K562 (cell line): ENCODE data around the gene C1QC. TPM values are rescaled to one million over a fixed set of nuclear protein-coding genes. Genes with fewer than 3 reads are reported as not detected.

Experiments used
- ATAC-seq: fragments of 200-7000 bp; cut with Tn5 transposase; 3 replicates; pipeline ENCODE4 v1.9.1; 2020; ENCODE audit warnings: moderate library complexity
- BruUV-seq: library from RNA; stranded (reverse); fragments of 400-500 nt; replicated peaks from 2 replicates; lab custom pipeline; 2021; lab: Mats Ljungman, UMichigan
- CTCF ChIA-PET: fragments of 300-600 bp; formaldehyde crosslinking; extraction: SDS; loops from one replicate; lab custom pipeline; 2021; ENCODE audit warnings: low intra/inter-chr PET ratio; lab: Yijun Ruan, JAX
- POLR2A ChIA-PET: fragments of 300-600, 350-650 bp; sonication (Branson Sonifier 250); formaldehyde crosslinking; extraction: SDS; loops from one replicate; lab custom pipeline; 2021; ENCODE audit warnings: antibody characterized with exemption, inconsistent platforms; lab: Yijun Ruan, JAX
- DNase-seq, 4 experiments: peaks; one replicate each; pipeline versions ENCODE4 v3.0.0 to v3.0.0-alpha.2; 2011 to 2018; ENCODE audit warnings: low spot score in 3 of 4, mixed read lengths in 3 of 4; ENCODE audit errors: extremely low read depth in 1 of 4
- FAIRE-seq: peaks from 2 replicates; lab custom pipeline; 2011; peaks lifted over from hg19 to GRCh38; lab: Jason Lieb, UNC
- H2AFZ ChIP-seq: 2 replicates; pipeline ENCODE4 v1.6.0; 2011; ENCODE audit warnings: low read depth, low read length, control low read depth, inconsistent platforms
- H3K27ac ChIP-seq: fragments of 200-600 bp; 3 replicates; pipeline ENCODE4 v1.8.0; 2011; ENCODE audit warnings: low read depth, mild to moderate bottlenecking, control low read depth, inconsistent platforms, low read length, moderate library complexity, mixed read lengths; ENCODE audit errors: extremely low read depth
- H3K27me3 ChIP-seq, 2 experiments: fragments of 300-600 bp in 1 of 2; 2 replicates in 1 of 2; 3 replicates in 1 of 2; pipeline versions ENCODE4 v1.6.0 to v1.8.0; 2011; ENCODE audit warnings: inconsistent platforms in 2 of 2, low read length in 2 of 2, mild to moderate bottlenecking in 1 of 2, mixed read lengths in 1 of 2, moderate library complexity in 1 of 2; ENCODE audit not compliant: control insufficient read depth in 2 of 2, insufficient read depth in 2 of 2
- H3K36me3 ChIP-seq: fragments of 300-600 bp; 3 replicates; pipeline ENCODE4 v1.8.0; 2011; ENCODE audit warnings: mild to moderate bottlenecking, low read length, inconsistent platforms; ENCODE audit not compliant: control insufficient read depth, insufficient read depth
- H3K4me1 ChIP-seq, 2 experiments: fragments of 200-600 bp in 1 of 2; replicated peaks in 1 of 2; 2 replicates in 1 of 2; 3 replicates in 1 of 2; pipeline versions ENCODE4 v1.5.1 to v1.8.0; 2011; ENCODE audit warnings: inconsistent platforms in 2 of 2, low read length in 2 of 2, mild to moderate bottlenecking in 1 of 2, mixed read lengths in 1 of 2, moderate library complexity in 1 of 2; ENCODE audit not compliant: control insufficient read depth in 2 of 2, insufficient read depth in 2 of 2
- H3K4me2 ChIP-seq: 2 replicates; pipeline ENCODE4 v1.6.1; 2011; ENCODE audit warnings: low read length, control low read depth, inconsistent platforms, mixed read lengths; ENCODE audit not compliant: insufficient read depth
- H3K4me3 ChIP-seq: fragments of 200-600 bp; sonication (generic), shearing (Covaris generic); 2 replicates; pipeline ENCODE4 v1.5.1; 2016; ENCODE audit warnings: control low read depth, inconsistent platforms
- H3K79me2 ChIP-seq: fragments of 200-600 bp; 3 replicates; pipeline ENCODE4 v1.8.0; 2011; ENCODE audit warnings: low read length, inconsistent platforms; ENCODE audit not compliant: control insufficient read depth, insufficient read depth
- H3K9ac ChIP-seq, 2 experiments: 2 replicates each; pipeline versions ENCODE4 v1.6.0 to v1.6.1; 2011; ENCODE audit warnings: low read depth in 2 of 2, low read length in 2 of 2, control low read depth in 1 of 2, inconsistent platforms in 1 of 2, mild to moderate bottlenecking in 1 of 2, mixed read lengths in 1 of 2; ENCODE audit not compliant: insufficient read depth in 1 of 2
- H3K9me1 ChIP-seq: one replicate; pipeline ENCODE4 v1.6.0; 2011; ENCODE audit warnings: inconsistent platforms, mild to moderate bottlenecking, low read length, moderate library complexity; ENCODE audit not compliant: control insufficient read depth, insufficient read depth
- H3K9me3 ChIP-seq: replicated peaks from 2 replicates; pipeline ENCODE4 v1.5.1; 2011; ENCODE audit warnings: low read depth, low read length, inconsistent platforms; ENCODE audit not compliant: control insufficient read depth, insufficient read depth
- H4K20me1 ChIP-seq: replicated peaks from 2 replicates; pipeline ENCODE4 v1.6.1; 2011; ENCODE audit warnings: low read length, inconsistent platforms, mixed read lengths; ENCODE audit not compliant: control insufficient read depth, insufficient read depth
- ADNP ChIP-seq: fragments of 200-800 bp; sonication (Bioruptor generic); IDR thresholded peaks from 2 replicates; pipeline ENCODE4 v1.6.1; 2016; ENCODE audit warnings: missing genetic modification characterization, missing compliant biosample characterization
- BCOR ChIP-seq: fragments of 450-650 bp; IDR thresholded peaks from 2 replicates; pipeline ENCODE4 v1.6.1; 2016
- FOXP1 ChIP-seq: sonication (generic); formaldehyde crosslinking; IDR thresholded peaks from 2 replicates; pipeline ENCODE4 v1.8.0; 2022; ENCODE audit warnings: mild to moderate bottlenecking, missing genetic modification reagents
- GTF3C2 ChIP-seq: IDR thresholded peaks from 3 replicates; pipeline ENCODE4 v1.6.1; 2011; ENCODE audit warnings: borderline replicate concordance, mild to moderate bottlenecking, moderate library complexity; ENCODE audit not compliant: insufficient read length; ENCODE audit errors: extremely low read depth
- HDAC3 ChIP-seq: fragments of 450-650 bp; IDR thresholded peaks from 2 replicates; pipeline ENCODE4 v1.6.1; 2018; ENCODE audit warnings: borderline replicate concordance, mild to moderate bottlenecking, moderate library complexity; ENCODE audit not compliant: partially characterized antibody
- MTA2 ChIP-seq: fragments of 450-650 bp; IDR thresholded peaks from 2 replicates; pipeline ENCODE4 v1.6.1; 2016; ENCODE audit warnings: low read depth
- NCOA6 ChIP-seq: fragments of 450-650 bp; IDR thresholded peaks from 2 replicates; pipeline ENCODE4 v1.6.1; 2017; ENCODE audit warnings: mild to moderate bottlenecking
- NEUROD1 ChIP-seq: fragments of 150-350 bp; IDR thresholded peaks from 2 replicates; pipeline ENCODE4 v1.6.1; 2014; ENCODE audit warnings: borderline replicate concordance, low read length, low read depth; ENCODE audit not compliant: partially characterized antibody
- NFE2L1 ChIP-seq: fragments of 450-650 bp; IDR thresholded peaks from 2 replicates; pipeline ENCODE4 v1.6.1; 2016; ENCODE audit warnings: missing genetic modification characterization, low read depth, mild to moderate bottlenecking, missing compliant biosample characterization, moderate library complexity, borderline replicate concordance
- PHB ChIP-seq: fragments of 250-450 bp; sonication (Bioruptor Pico); IDR thresholded peaks from 2 replicates; pipeline ENCODE4 v1.5.0; 2021
- SMC3 ChIP-seq: conservative IDR thresholded peaks from 2 replicates; pipeline ENCODE4 v1.6.1; 2011; ENCODE audit warnings: low read depth, low read length, improper control_type of control experiment; ENCODE audit not compliant: insufficient read depth
- ZC3H8 ChIP-seq: fragments of 450-650 bp; IDR thresholded peaks from 2 replicates; pipeline ENCODE4 v1.6.1; 2017
- ZFP36 ChIP-seq: fragments of 150-350 bp; IDR thresholded peaks from 2 replicates; pipeline ENCODE4 v1.6.1; 2018; ENCODE audit warnings: low read length, low read depth; ENCODE audit not compliant: partially characterized antibody
- ZNF133 ChIP-seq: fragments of 250-450 bp; sonication (Bioruptor Pico); IDR thresholded peaks from 2 replicates; pipeline ENCODE4 v1.4.0; 2020; ENCODE audit warnings: mild to moderate bottlenecking
- ZNF140 ChIP-seq: fragments of 250-450 bp; sonication (Bioruptor Pico); IDR thresholded peaks from 2 replicates; pipeline ENCODE4 v1.8.0; 2021; ENCODE audit warnings: moderate library complexity, mild to moderate bottlenecking, inconsistent platforms
- ZNF23 ChIP-seq: fragments of 250-450 bp; sonication (Bioruptor Pico); IDR thresholded peaks from 2 replicates; pipeline ENCODE4 v1.4.0; 2020; ENCODE audit warnings: mild to moderate bottlenecking
- ZNF354B ChIP-seq: fragments of 250-450 bp; sonication (Bioruptor Pico); IDR thresholded peaks from 2 replicates; pipeline ENCODE4 v1.4.0; 2020
- ZNF41 ChIP-seq: fragments of 250-450 bp; sonication (Bioruptor Pico); conservative IDR thresholded peaks from 2 replicates; pipeline ENCODE4 v1.4.0; 2020; ENCODE audit warnings: mild to moderate bottlenecking
- ZNF507 ChIP-seq: conservative IDR thresholded peaks from 2 replicates; pipeline ENCODE4 v1.6.1; 2017; ENCODE audit warnings: missing genetic modification characterization, missing compliant biosample characterization
- WGBS: fragments of 100-300 bp; shearing (Covaris generic); methylation state at CpG from one replicate; pipeline ENCODE4 v1.1.6; 2016; ENCODE audit warnings: low coverage, mixed read lengths; ENCODE audit not compliant: insufficient coverage; ENCODE audit errors: missing lambda C conversion rate; 5-methylcytosine and 5-hydroxymethylcytosine counted together
- in situ Hi-C: fragments of 300-500 bp; cut with MboI; formaldehyde crosslinking; loops from 4 replicates; pipeline ENCODE4 v1.15.0; 2018; ENCODE audit warnings: inconsistent platforms, mixed read lengths
- intact Hi-C: fragments of 100-400 bp; cut with micrococcal nuclease; formaldehyde crosslinking; loops from 2 replicates; pipeline ENCODE4 v1.14.2; 2022
- polyA plus RNA-seq, 8 experiments: library from polyadenylated mRNA; depleted of rRNA in 4 of 8; stranded (reverse) in 5 of 8; unstranded in 3 of 8; fragments of >200 nt; fragmentation: Nextera tagmentation in 2 of 8; fragmentation: Illumina TruSeq in 1 of 8; extraction: Ambion mirVana in 2 of 8; extraction: Trizol in 1 of 8; gene quantifications; 2 replicates each; pipeline versions ENCODE4 v1.2.1 to v1.2.3, GENCODE V29; 2011 to 2014; ENCODE audit warnings: inconsistent platforms in 1 of 8, missing spikeins in 1 of 8
- total RNA-seq, 7 experiments: library from RNA; depleted of rRNA in 6 of 7; stranded (reverse); fragments of >200 nt in 6 of 7; fragmentation: Illumina TruSeq in 2 of 7; extraction: Trizol in 2 of 7; gene quantifications; 2 replicates each; pipeline versions ENCODE4 v1.2.1 to v1.2.3, GENCODE V29; 2011 to 2021; ENCODE audit warnings: low replicate concordance in 1 of 7
- TF ChIP-seq, protein P1 (sequence below): fragments of 450-650 bp; formaldehyde crosslinking; IDR thresholded peaks from 2 replicates; pipeline ENCODE4 v1.4.0; 2020; ENCODE audit warnings: mild to moderate bottlenecking, moderate library complexity

The C1QC gene
- total and polyA plus RNA-seq, 9 of the 15 experiments (the other 6 are each of a cell fraction or from before 2014, with no cell fraction given) = 0.69 TPM; not detected in 8

DNA sequence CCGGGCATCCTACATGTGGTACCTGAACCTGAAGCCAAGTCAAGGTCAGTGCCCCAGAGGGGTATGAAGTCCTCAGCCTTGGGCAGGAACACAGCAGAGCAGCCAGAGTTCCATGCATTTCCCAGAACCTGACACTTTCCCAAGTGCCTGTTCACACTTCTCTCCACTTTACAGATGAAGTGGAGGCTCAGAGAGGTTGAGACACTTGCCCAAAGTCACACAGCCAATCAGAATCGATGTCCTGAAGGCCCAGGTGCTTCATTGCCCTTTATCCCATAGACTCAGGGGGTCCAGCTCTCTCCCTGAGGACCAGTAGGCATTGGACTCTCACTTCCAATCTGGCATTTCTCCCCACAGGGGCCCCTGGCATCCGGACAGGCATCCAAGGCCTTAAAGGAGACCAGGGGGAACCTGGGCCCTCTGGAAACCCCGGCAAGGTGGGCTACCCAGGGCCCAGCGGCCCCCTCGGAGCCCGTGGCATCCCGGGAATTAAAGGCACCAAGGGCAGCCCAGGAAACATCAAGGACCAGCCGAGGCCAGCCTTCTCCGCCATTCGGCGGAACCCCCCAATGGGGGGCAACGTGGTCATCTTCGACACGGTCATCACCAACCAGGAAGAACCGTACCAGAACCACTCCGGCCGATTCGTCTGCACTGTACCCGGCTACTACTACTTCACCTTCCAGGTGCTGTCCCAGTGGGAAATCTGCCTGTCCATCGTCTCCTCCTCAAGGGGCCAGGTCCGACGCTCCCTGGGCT lies 4.8 kb upstream of the C1QC start:
- ChIA-PET POLR2A (interaction anchor here (0.6 kb wide), 1 partner anchor 295 kb away, joined by 4 read pairs; no protein-coding TSS in a partner anchor), CTCF (interaction anchor here (6.1 kb wide), 1 partner anchor 216 kb away, joined by 96 read pairs; no protein-coding TSS in a partner anchor)
- ATAC-seq (no peak), DNase-seq (no peak), FAIRE-seq (peak; percentile 58)
- in situ Hi-C loops = no loop called here
- peaks cover 0 to 11% of the 10 kb centered on the region in 2 experiments; a peak in 3 of 5 replicates for H3K4me1 ChIP-seq
- no peak overlapping the region for H3K9ac ChIP-seq
- intact Hi-C loops = no loop called here
- H3K4me2 ChIP-seq = no peak overlapping the region
- no peaks in the 10 kb centered on the region for H3K36me3 ChIP-seq
- WGBS = 34% methylated on average over 23 of the region's 23 CpGs
- H4K20me1 ChIP-seq = peaks cover 28% of the 10 kb centered on the region
- H3K79me2 ChIP-seq = no peaks in the 10 kb centered on the region
- H3K27me3 ChIP-seq = peaks cover 0 to 35% of the 10 kb centered on the region in 2 experiments; a peak in 2 of 5 replicates
- no peak overlapping the region for H3K4me3 ChIP-seq
- H3K9me1 ChIP-seq = no peaks in the 10 kb centered on the region
- H3K9me3 ChIP-seq = no peaks in the 10 kb centered on the region
- no peak overlapping the region for H2AFZ ChIP-seq
- no TSS peak for BruUV-seq
- H3K27ac ChIP-seq = no peak overlapping the region
- TF ChIP-seq ZNF354B (CRISPR knock-in tag) (no peak), BCOR (peak; percentile 84), ZNF140 (CRISPR knock-in tag) (no peak), ZNF23 (no peak), HDAC3 (no peak), MTA2 (no peak), NCOA6 (no peak), ZFP36 (peak; percentile 93), ZNF133 (CRISPR knock-in tag) (no peak), ZNF41 (no peak), ZC3H8 (no peak), GTF3C2 (no peak), NFE2L1 (tag) (no peak), ADNP (peak; percentile 27; the same call in 1 of the 2 replicates), FOXP1 (no peak), PHB (CRISPR knock-in tag) (no peak), NEUROD1 (no peak), SMC3 (no peak), ZNF507 (no peak)
- TF ChIP-seq, protein P1, sequence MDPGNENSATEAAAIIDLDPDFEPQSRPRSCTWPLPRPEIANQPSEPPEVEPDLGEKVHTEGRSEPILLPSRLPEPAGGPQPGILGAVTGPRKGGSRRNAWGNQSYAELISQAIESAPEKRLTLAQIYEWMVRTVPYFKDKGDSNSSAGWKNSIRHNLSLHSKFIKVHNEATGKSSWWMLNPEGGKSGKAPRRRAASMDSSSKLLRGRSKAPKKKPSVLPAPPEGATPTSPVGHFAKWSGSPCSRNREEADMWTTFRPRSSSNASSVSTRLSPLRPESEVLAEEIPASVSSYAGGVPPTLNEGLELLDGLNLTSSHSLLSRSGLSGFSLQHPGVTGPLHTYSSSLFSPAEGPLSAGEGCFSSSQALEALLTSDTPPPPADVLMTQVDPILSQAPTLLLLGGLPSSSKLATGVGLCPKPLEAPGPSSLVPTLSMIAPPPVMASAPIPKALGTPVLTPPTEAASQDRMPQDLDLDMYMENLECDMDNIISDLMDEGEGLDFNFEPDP (CRISPR knock-in tag) = no peak
